Spleen (tissue), 7 donors: ENCODE data around the gene C1QBP.

Source experiments
- CTCF ChIP-seq, 11 experiments: fragments of 200-600 bp in 7 of 11; fragments of 450-650 bp in 4 of 11; sonication (generic) in 4 of 11; IDR thresholded peaks in 8 of 11; conservative IDR thresholded peaks in 3 of 11; 1 replicate in 7 of 11; 2 replicates in 4 of 11; pipeline versions ENCODE4 v1.4.0 to v1.8.0; 2016 to 2021; ENCODE audit warnings: antibody characterized with exemption in 11 of 11, inconsistent platforms in 4 of 11, mild to moderate bottlenecking in 1 of 11
- POLR2A ChIP-seq, 3 donors: fragments of 450-650 bp; IDR thresholded peaks; one replicate each; pipeline ENCODE4 v1.5.1; 2017; ENCODE audit warnings: antibody characterized with exemption in 3 of 3, mild to moderate bottlenecking in 1 of 3
- donor health status: DM: no; HTN: no; CAD: no; lungs with moderate emphysema.
- donor health status: DM: no; HTN: no; CAD: no.
- donor health status: DM: no; HTN: no; CAD: no.

DNA sequence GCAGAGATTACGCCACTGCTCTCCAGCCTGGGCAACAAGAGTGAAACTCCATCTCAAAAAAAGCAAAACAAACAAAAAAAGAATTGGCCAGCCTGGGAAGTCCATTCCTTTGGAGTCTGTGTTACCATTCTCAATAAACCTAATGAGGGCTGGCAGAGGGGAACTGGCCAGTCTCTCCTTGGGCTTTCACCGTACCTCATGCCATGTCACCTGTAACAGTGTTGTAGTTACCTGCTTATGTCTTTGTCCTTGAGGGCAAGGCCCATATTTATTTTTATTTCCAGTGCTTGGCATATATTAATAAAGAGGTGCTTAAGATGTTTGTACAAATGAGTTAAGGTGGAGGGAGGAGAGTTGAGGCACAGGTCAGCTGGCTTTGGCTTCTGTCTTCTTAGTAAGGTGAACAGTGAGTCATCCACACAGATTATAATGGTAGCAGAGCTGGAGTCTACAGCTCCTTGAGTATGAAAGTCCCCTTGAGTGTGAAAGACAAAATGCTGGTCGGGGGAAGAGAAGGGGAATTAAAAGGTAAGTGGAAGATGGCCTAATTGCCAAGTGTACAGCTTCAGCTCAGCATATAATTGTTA, 8.4 kb downstream of the C1QBP start:
- TF ChIP-seq POLR2A (IDR thresholded peaks at IDR 0.05) = no peak
- TF ChIP-seq CTCF (IDR thresholded peaks at IDR 0.05 in 8 of 11, conservative IDR thresholded peaks at IDR 0.05 in 3 of 11) = no peak
